AG10803 (cell line): ENCODE measurements around the gene STAU1.
"Not testable (repeated sequence)": the region's sequence is repeated elsewhere in the genome, so short reads cannot be mapped to it uniquely, and the experiment has no call there.

Experiments
- DNase-seq: peaks from one replicate; pipeline ENCODE4 v3.0.0; 2010; ENCODE audit warnings: low read depth
- H3K4me3 ChIP-seq: 2 replicates; pipeline ENCODE4 v1.5.1; 2011; ENCODE audit warnings: mild to moderate bottlenecking, low read length, control low read depth
- TF ChIP-seq, protein P1 (sequence below): conservative IDR thresholded peaks from 2 replicates; pipeline ENCODE4 v1.5.1; 2011; ENCODE audit warnings: mild to moderate bottlenecking, low read length, control low read depth, inconsistent platforms

STAU1 gene

DNA sequence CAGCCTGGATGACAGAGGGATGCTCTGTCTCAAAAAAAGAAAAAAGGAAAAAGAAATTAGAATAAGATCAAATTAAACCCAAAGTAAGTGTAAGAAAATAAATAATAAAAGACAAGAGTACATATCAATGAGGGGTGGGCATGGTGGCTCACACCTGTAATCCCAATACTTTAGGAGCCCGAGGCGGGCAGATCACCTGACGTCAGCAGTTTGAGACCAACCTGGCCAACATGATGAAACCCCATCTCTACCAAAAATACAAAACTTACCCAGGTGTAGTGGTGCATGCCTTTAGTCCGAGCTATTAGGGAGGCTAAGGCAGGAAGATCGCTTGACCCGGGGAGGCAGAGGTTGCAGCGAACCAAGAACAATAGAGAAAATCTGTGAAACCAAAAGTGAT lies 14.9 kb upstream of the STAU1 start:
- no peak overlapping the region for H3K4me3 ChIP-seq
- TF ChIP-seq, protein P1, sequence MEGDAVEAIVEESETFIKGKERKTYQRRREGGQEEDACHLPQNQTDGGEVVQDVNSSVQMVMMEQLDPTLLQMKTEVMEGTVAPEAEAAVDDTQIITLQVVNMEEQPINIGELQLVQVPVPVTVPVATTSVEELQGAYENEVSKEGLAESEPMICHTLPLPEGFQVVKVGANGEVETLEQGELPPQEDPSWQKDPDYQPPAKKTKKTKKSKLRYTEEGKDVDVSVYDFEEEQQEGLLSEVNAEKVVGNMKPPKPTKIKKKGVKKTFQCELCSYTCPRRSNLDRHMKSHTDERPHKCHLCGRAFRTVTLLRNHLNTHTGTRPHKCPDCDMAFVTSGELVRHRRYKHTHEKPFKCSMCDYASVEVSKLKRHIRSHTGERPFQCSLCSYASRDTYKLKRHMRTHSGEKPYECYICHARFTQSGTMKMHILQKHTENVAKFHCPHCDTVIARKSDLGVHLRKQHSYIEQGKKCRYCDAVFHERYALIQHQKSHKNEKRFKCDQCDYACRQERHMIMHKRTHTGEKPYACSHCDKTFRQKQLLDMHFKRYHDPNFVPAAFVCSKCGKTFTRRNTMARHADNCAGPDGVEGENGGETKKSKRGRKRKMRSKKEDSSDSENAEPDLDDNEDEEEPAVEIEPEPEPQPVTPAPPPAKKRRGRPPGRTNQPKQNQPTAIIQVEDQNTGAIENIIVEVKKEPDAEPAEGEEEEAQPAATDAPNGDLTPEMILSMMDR, result no peak
- DNase-seq, result no peak

DNA sequence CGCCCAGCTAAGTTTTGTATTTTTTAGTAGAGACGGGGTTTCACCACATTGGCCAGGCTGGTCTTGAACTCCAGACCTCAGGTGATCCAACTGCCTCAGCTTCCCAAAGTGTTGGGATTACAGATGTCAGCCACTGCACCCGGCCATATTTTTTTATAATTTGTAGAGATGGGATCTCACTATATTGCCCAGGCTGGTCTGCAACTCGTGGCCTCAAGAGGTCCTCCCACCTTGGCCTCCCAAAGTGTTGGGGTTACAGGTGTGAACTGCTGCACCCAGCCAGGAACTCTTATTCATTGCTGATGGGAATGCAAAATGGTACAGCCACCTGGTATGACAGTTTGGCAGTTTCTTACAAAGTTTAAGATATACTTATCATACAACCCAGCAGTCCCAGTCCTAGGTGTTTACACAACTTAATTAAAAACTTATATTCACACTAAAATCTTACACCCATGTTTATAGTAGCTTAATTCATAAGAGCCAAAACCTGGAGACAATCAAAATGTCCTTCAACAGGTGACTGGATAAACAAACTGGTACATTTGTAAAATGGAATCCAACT lies 11.7 kb upstream of the STAU1 start:
- TF ChIP-seq, protein P1, result no peak
- no peak for DNase-seq
- H3K4me3 ChIP-seq, result no peak overlapping the region

DNA sequence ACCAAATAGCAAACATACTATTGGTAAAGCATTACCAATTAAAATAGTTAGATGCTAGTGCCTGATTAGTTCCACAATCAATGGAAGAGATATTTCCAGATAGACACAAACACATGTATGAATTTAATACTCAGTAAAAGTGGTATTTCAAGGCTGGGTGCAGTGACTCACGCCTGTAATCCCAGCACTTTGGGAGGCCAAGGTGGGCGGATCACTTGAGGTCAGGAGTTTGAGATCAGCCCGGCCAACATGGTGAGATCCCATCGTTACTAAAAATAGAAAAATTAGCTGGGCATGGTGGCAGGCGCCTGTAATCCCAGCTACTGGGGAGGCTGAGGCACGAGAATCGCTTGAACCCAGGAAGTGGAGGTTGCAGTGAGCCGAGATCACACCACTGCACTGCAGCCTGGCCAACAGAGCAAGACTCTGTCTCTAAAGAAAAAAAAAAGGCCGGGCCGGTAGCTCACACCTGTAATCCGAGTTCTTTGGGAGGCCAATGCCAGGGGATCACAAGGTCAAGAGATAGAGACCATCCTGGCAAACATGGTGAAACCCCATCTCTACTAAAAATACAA lies 4.9 kb upstream of the STAU1 start:
- not testable (repeated sequence) for DNase-seq, H3K4me3 ChIP-seq

DNA sequence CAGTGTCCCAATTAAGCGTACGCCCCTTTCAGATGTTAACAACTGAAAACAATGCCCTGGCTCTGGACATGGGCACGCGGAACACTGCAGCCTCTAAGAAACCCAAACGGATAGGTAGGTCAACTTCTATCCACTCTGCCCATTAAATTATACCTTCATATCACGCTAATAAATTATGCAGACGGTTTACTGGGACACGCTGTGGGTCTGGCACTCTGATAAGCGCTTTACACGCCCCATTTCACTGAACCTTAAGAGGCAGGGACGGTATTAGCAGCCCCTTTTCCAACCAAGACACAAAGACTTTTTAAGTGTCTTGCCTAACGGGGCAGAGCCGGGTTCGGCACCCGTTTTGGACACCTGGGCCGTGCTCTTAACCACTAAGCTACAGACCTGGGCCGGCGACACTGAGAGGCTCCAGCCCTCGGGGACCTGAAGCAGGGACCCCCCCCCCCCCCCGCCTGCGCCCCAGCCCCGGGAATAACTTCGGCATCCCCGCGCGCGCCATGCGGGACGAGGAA lies 744 bp downstream of the STAU1 start:
- TF ChIP-seq, protein P1, result no peak
- H3K4me3 ChIP-seq, result peak overlapping the region; percentile 80
- DNase-seq, result no peak

DNA sequence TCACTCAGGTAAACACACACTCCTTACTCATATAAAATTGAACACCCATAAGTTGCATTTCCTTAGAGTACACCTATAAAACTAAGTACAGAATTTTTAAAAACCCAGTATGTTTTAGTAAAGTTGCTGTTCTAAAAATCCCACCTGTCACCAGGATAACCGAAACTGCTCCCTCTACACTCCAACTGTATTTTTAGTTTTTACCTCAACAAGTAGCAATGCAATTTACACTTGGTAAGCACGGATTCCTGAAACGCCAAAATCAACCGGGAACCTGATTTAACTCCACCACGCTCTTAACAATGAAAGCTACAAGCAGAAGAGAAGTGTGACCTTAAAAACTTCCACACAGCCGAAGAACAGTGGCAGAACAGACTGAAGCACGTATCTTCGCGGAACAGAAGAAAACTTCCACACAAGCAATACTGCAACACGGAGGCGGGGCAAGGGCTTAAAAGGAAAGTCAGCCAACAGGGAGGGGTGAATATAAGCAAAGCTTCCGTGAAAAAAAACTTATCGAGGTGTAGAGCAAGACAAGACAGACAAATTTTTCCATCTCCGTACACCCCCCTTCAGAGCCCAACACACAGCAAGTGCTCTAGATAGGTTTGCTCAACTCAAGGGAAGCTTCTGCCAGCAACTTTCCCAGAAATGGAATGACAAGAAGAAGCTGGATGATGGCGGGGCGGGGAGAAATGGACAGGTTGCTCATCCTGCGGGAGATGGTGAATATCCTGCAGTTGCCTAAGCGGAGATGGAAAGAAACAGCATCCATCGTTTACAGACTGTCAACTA lies 1.4 kb downstream of the STAU1 start:
- peak overlapping the region; percentile 80 for H3K4me3 ChIP-seq
- TF ChIP-seq, protein P1, result 0 out of 2 replicates have a peak, but pooled peaks have one; percentile 1
- peak; percentile 48 for DNase-seq

DNA sequence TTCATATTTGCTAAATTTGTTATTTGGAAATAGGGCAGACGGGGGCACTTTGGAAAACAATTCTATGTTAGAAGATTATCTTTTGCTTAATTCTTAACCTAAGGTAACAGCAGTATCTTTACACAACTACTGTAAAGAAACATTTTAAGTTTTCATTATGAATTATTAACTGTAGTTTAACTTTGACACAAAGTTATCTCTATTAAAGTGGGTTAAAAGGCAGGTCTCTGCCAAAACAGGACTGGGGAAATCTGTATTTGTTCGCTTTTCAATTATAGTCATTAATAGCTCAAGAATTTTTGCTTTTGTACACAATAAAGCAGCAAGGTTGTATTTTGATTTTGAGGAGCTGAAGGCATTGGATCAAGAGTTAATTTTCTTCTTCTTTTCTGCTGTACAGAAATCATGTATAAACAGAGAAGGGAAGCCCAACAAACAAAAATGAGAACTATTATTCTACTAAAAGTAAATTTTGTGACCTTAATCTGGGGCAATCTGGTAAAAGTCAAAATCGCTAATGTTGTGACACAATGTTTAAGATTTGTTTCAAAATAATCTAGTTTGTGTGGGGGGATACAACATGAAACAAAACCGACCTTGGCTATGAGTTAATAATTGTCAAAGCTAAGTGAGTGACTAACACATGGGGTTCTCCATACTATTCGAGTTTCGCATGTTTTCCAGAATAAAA lies 2.9 kb downstream of the STAU1 start:
- no peak overlapping the region for H3K4me3 ChIP-seq
- TF ChIP-seq, protein P1, result no peak
- DNase-seq, result no peak

DNA sequence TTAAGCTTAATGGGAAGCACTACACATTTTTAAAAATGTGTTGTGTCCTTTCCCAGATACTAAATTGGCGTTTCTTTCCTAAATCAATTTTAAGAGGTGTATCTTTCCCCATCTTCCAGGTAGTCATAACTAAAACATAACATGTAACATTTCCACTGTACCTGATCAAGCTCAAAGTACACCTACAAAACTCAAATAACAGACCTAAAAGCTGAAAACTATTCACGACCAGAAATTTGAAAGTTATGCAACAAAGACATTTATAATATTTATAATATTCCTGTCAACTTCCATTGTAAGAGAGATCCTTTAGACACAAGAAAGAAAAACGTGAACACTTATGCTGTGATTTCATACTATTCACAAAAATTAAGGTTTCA lies 3.5 kb downstream of the STAU1 start:
- TF ChIP-seq, protein P1, result no peak
- no peak for DNase-seq
- no peak overlapping the region for H3K4me3 ChIP-seq

DNA sequence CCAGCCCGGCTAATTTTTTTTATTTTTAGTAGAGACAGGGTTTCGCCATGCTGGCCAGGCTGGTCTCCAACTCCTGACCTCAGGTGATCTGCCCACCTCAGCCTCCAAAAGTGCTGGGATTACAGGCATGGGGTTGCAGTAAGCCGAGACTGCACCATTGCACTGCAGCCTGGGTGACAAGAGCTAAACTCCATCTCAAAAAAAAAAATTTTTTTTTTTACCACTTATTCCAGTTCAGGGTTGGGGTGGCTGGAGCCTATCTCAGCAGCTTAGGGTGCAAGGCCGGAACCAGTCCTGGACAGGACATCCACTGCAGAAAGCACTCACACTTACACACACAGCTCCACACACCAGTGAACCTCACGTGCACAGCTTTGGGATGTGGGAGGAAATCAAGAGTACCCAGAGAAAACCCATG lies 4.0 kb downstream of the STAU1 start:
- DNase-seq, H3K4me3 ChIP-seq: not testable (repeated sequence)
